GM21576 (cell line): ENCODE data around the gene NUBP2.

ENCODE experiments used
- ATAC-seq: cut with Tn5 transposase; IDR thresholded peaks from one replicate; pipeline ENCODE4 v1.9.1; 2021; ENCODE audit warnings: mild to moderate bottlenecking, moderate library complexity; ENCODE audit not compliant: unreplicated experiment

The NUBP2 gene

GRCh38 chr16:1781758-1782407, 877 bp upstream of the NUBP2 start:
- ATAC-seq: peak; percentile 3

- ATAC-seq: no peak
Measured at GRCh38 chr16:1784977-1785845, 2.5 kb downstream of the NUBP2 start.

GRCh38 chr16:1785846-1786170, 3.0 kb downstream of the NUBP2 start:
- ATAC-seq: no peak

- ATAC-seq: no peak
Measured at GRCh38 chr16:1786242-1787055, 3.7 kb downstream of the NUBP2 start.

- no peak for ATAC-seq
Measured at GRCh38 chr16:1787056-1787321, 4.2 kb downstream of the NUBP2 start.

GRCh38 chr16:1787322-1788094, 4.7 kb downstream of the NUBP2 start:
- no peak for ATAC-seq

GRCh38 chr16:1788095-1788707, 5.4 kb downstream of the NUBP2 start:
- ATAC-seq: no peak

GRCh38 chr16:1788708-1789100, 5.9 kb downstream of the NUBP2 start:
- ATAC-seq: no peak

- ATAC-seq: no peak
Measured at GRCh38 chr16:1789643-1790045, 6.9 kb downstream of the NUBP2 start.

- no peak for ATAC-seq
Measured at GRCh38 chr16:1790261-1790610, 7.5 kb downstream of the NUBP2 start.

GRCh38 chr16:1790611-1791255, 8.0 kb downstream of the NUBP2 start:
- no peak for ATAC-seq

- no peak for ATAC-seq
Measured at GRCh38 chr16:1791256-1791942, 8.6 kb downstream of the NUBP2 start.

- no peak for ATAC-seq
Measured at GRCh38 chr16:1791943-1792812, 9.4 kb downstream of the NUBP2 start.

GRCh38 chr16:1792836-1793577, 10.2 kb downstream of the NUBP2 start:
- ATAC-seq: no peak

GRCh38 chr16:1793578-1794220, 10.9 kb downstream of the NUBP2 start, which contains the start of gene IGFALS:
TSS of gene IGFALS (minus strand) at chr16:1793705. CDS start at chr16:1793652, 53 bp downstream.
- ATAC-seq: no peak

- no peak for ATAC-seq
Measured at GRCh38 chr16:1794221-1794871, 11.6 kb downstream of the NUBP2 start.
